Choroid plexus epithelial cell (primary cell): Measurements from ENCODE around the gene RUNX1.

Experiments
- DNase-seq: peaks from one replicate; pipeline ENCODE4 v3.0.0-alpha.2; 2010; ENCODE audit warnings: low read depth
- H3K4me3 ChIP-seq: 2 replicates; pipeline ENCODE4 v1.5.1; 2011; ENCODE audit warnings: low read depth, mild to moderate bottlenecking, control low read depth, low read length, moderate library complexity
- TF ChIP-seq, protein P1 (sequence below): conservative IDR thresholded peaks from 2 replicates; pipeline ENCODE4 v1.5.1; 2011; ENCODE audit warnings: low read depth, mild to moderate bottlenecking, control low read depth, inconsistent platforms, low read length, moderate library complexity

RUNX1 gene

GRCh38 chr21:35077466-35077865 lies 28.4 kb upstream of the RUNX1 start:
- no peak overlapping the region for H3K4me3 ChIP-seq
- DNase-seq = no peak
- TF ChIP-seq, protein P1, sequence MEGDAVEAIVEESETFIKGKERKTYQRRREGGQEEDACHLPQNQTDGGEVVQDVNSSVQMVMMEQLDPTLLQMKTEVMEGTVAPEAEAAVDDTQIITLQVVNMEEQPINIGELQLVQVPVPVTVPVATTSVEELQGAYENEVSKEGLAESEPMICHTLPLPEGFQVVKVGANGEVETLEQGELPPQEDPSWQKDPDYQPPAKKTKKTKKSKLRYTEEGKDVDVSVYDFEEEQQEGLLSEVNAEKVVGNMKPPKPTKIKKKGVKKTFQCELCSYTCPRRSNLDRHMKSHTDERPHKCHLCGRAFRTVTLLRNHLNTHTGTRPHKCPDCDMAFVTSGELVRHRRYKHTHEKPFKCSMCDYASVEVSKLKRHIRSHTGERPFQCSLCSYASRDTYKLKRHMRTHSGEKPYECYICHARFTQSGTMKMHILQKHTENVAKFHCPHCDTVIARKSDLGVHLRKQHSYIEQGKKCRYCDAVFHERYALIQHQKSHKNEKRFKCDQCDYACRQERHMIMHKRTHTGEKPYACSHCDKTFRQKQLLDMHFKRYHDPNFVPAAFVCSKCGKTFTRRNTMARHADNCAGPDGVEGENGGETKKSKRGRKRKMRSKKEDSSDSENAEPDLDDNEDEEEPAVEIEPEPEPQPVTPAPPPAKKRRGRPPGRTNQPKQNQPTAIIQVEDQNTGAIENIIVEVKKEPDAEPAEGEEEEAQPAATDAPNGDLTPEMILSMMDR = no peak

- TF ChIP-seq, protein P1 = no peak
- DNase-seq = peak; percentile 78
- no peak overlapping the region for H3K4me3 ChIP-seq
These were observed 26.4 kb upstream of the RUNX1 start for GRCh38 chr21:35075546-35075945.

DNA sequence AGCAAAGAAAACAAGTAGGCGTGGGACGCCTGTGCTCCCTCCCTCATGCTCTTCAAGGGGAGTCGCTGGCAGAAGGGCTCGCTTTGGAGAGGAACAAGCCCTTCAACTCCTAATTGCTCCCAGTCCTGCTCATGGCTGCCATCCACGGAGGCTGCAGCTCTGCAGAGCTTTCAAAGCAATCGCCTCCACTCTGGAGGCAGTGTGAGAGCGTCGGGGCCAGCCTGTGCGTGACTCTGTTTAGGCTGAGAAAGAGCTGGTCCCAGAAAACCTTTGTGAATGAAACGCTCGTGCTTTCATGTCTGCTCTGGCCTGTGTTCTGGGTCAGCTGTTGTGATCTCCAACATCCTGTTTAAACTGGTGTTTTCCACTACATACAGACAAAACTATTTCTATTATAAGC lies 23.9 kb upstream of the RUNX1 start:
- DNase-seq = peak; percentile 79
- H3K4me3 ChIP-seq = no peak overlapping the region
- TF ChIP-seq, protein P1 = no peak

DNA sequence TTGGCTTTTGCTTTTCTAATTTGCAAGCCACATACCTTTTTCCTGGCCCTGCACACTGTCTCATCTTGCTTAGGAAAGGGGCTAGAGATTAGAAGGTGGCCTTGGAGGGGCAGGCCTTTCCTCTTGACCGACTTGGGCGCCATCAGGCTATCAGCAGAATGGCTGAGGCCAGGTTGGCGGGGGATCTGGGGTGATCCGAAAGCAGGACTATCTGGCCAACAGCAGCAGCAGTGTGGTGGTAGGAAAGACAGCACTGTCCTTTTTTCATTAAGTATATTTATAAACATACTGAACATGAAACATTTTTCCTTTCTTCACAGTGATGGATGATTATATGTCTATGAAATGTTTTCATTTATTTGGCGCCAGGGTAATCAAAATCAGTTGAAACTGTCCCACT lies 23.5 kb upstream of the RUNX1 start:
- no peak overlapping the region for H3K4me3 ChIP-seq
- TF ChIP-seq, protein P1 = no peak

GRCh38 chr21:35071347-35071746 lies 22.2 kb upstream of the RUNX1 start:
- DNase-seq = no peak
- H3K4me3 ChIP-seq = no peak overlapping the region
- TF ChIP-seq, protein P1 = no peak

More for the DNA sequence above, 23.5 kb upstream of the RUNX1 start:
- DNase-seq = no peak

DNA sequence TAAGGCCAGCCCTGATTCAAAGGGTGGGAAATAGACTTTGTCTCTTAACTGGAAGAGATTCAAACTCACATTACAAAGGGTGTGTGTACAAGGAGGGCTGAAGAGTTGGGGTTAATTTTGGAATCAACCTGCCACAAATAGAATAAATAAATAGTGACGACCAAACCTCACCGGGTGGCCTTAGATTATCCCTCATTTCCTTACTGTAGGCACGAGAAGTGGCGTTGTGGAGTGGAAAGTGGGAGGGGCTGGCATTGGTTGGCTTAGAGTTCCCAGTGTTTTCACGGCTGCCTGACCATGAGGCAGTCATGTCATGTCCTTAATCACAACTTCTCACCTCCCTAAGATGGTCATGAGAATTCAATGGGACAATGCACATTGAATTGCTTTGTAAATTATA lies 21.3 kb upstream of the RUNX1 start:
- H3K4me3 ChIP-seq = no peak overlapping the region
- TF ChIP-seq, protein P1 = no peak
- no peak for DNase-seq

GRCh38 chr21:35066824-35067223 lies 17.7 kb upstream of the RUNX1 start:
- no peak for DNase-seq
- H3K4me3 ChIP-seq = no peak overlapping the region
- TF ChIP-seq, protein P1 = no peak
